Esophagus (tissue), 2 donors: ENCODE measurements around the gene IL16. TPM values are rescaled to one million over a fixed set of nuclear protein-coding genes. Genes with fewer than 3 reads are reported as not detected.

ENCODE experiments used
- H3K27ac ChIP-seq, 2 donors: one replicate each; pipeline ENCODE4 v1.5.1; 2013; ENCODE audit warnings: low read depth in 2 of 2, mild to moderate bottlenecking in 2 of 2, inconsistent platforms in 1 of 2, low read length in 1 of 2, moderate library complexity in 1 of 2
- H3K27me3 ChIP-seq, 2 donors: one replicate each; pipeline ENCODE4 v1.6.1; 2013; ENCODE audit warnings: low read length in 2 of 2, control low read depth in 1 of 2, mild to moderate bottlenecking in 1 of 2; ENCODE audit not compliant: insufficient read depth in 2 of 2, control insufficient read depth in 1 of 2
- H3K36me3 ChIP-seq, 2 donors: one replicate each; pipeline ENCODE4 v1.6.1; 2013; ENCODE audit warnings: low read length in 1 of 2; ENCODE audit not compliant: control insufficient read depth in 2 of 2, insufficient read depth in 2 of 2
- H3K4me1 ChIP-seq, 2 donors: one replicate each; pipeline ENCODE4 v1.6.1; 2013; ENCODE audit warnings: low read length in 1 of 2; ENCODE audit not compliant: control insufficient read depth in 2 of 2, insufficient read depth in 2 of 2
- H3K4me3 ChIP-seq, 2 donors: one replicate each; pipeline ENCODE4 v1.5.1; 2013; ENCODE audit warnings: low read length in 2 of 2, mild to moderate bottlenecking in 2 of 2, low read depth in 1 of 2, moderate library complexity in 1 of 2
- H3K9me3 ChIP-seq, 2 donors: one replicate each; pipeline ENCODE4 v1.6.1; 2013; ENCODE audit warnings: mild to moderate bottlenecking in 2 of 2, low read depth in 1 of 2, low read length in 1 of 2, moderate library complexity in 1 of 2; ENCODE audit not compliant: control insufficient read depth in 2 of 2, insufficient read depth in 1 of 2
- WGBS, 2 donors: extraction: QIAGEN DNeasy Blood & Tissue Kit; methylation state at CpG; one replicate each; pipeline ENCODE4 v1.1.7; 2013; 5-methylcytosine and 5-hydroxymethylcytosine counted together
- polyA plus RNA-seq, 2 donors: library from polyadenylated mRNA; stranded (reverse); fragments of 200-250 nt; gene quantifications; one replicate each; pipeline ENCODE4 v1.2.3, GENCODE V29; 2013
- donor health status: healthy with polysubstance abuse.
- donor health status: Bipolar disorder and iron deficiency.

The IL16 gene
- polyA plus RNA-seq, 2 donors = 2.6 to 3.1 TPM

DNA sequence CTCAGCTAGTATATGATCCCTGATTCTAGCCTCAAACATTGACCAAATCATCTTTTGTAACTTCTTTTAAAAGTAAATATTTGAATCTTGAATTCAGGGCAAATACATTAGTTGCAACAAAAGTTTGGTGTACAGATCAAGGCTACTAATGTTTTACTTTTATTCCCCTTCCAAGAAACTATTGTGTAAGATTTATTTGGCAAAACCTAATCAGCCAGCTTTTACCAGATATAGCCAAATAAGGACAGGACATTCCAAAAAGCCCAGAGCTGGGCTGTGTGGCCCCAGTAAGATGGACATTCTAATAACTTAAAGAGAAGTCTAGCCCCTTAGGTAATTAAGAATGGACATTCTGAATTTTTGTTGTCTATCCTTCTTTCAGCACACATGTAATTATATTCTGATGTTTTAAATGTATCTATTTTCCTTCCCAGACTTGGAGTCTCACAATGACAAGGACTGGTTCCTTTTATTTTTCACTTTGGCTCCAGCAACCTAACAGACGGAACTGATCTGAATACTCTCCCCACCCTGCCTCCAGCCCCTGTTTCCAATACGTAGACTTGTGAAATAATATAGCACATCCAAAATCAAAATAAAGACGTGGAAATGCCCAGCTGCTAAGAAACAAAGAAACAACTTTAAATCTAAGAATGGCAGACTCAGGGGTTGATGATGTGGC is 79.2 kb downstream of the IL16 start:
- 83 to 84% methylated on average over 3 of the region's 3 CpGs for WGBS, 2 donors
- Histone ChIP-seq H3K27me3 (no peaks in the 10 kb centered on the region), H3K27ac (no peak overlapping the region), H3K9me3 (no peaks in the 10 kb centered on the region), H3K36me3 (no peaks in the 10 kb centered on the region), H3K4me3 (no peak overlapping the region), H3K4me1 (peaks cover 0 to 2% of the 10 kb centered on the region in 2 donors)

DNA sequence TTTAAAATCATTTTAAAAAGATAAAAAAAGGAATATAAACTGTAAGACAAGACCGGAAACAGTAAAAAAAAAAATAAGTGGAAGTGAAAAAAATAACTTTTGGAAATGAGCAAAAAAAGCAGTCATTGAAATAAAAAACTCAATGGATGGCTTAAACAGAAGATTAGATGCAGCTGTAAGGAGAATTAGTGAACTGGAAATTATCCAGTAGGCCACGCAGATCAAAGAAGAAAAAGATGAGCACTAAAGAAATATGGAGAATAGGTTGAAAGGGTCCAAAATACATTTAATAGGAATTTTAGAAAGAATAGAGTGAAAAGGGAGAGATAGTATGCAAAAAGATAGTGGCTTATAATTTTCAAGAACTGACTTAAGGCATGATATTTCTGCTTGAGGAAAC is 80.3 kb downstream of the IL16 start:
- peaks cover 0 to 8% of the 10 kb centered on the region in 2 donors for H3K4me1 ChIP-seq
- 94 to 96% methylated on average over 2 of the region's 2 CpGs for WGBS, 2 donors
- H3K4me3 ChIP-seq = no peak overlapping the region
- no peaks in the 10 kb centered on the region for H3K27me3 ChIP-seq
- H3K9me3 ChIP-seq = no peaks in the 10 kb centered on the region
- H3K36me3 ChIP-seq = no peaks in the 10 kb centered on the region
- H3K27ac ChIP-seq = no peak overlapping the region

DNA sequence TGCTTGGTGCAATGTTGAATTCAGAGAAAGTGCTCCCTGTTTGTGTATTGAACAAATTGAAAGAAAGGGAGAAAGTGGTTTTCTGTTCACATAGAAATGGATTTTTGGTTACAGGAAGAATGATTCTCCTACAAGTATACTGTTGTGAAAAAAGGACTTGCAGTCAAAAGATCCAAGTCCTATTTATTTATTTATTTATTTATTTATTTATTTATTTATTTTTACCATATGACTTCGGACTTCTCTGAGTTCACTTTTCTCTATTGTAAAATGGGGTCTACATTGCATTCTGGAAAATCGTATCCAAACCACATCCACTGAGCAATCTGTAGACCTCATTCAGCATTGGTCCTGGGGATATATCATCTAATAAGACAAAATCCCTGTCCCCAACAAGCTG is 81.2 kb downstream of the IL16 start:
- H3K9me3 ChIP-seq = no peaks in the 10 kb centered on the region
- H3K36me3 ChIP-seq = no peaks in the 10 kb centered on the region
- H3K27ac ChIP-seq = no peak overlapping the region
- H3K4me1 ChIP-seq = peaks cover 0 to 14% of the 10 kb centered on the region in 2 donors
- H3K4me3 ChIP-seq = no peak overlapping the region
- WGBS, 2 donors = 95 to 96% methylated on average over 2 of the region's 2 CpGs
- H3K27me3 ChIP-seq = no peaks in the 10 kb centered on the region

DNA sequence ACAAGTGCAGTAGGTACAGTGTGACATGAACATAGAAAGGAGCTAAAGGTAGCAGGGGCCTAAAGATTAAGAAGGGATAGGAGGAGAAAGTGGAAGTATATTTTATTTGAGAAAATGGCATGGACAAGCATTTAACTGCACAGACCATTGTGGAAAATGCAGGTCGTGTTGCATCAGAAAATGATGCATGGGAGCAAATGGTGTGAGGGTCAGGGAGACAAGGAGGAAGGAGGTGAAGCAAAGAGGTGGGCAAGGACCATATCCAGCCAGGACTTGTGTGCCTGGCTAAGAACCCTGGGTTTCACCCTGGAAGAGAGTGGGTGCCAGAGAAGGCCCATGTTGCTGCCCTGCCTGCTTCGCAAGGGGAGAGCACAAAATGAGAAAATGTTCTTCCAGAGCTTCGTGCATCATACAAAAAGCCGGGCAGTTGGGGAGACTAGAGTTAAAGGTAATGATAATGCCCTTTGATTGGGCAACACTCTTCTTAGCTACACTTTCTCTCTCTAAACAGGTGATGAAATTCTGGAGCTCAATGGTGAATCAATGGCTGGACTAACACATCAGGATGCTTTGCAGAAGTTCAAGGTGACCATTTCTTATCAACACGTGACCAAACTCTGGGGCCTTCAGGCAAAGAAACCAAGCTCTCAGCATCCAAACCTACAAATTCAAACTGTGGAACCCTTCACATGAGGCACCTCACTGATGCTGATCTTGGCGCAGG is 81.8 kb downstream of the IL16 start:
- H3K27me3 ChIP-seq = no peaks in the 10 kb centered on the region
- H3K27ac ChIP-seq = no peak overlapping the region
- H3K9me3 ChIP-seq = no peaks in the 10 kb centered on the region
- no peaks in the 10 kb centered on the region for H3K36me3 ChIP-seq
- H3K4me3 ChIP-seq = no peak overlapping the region
- 92 to 95% methylated on average over 6 of the region's 6 CpGs for WGBS, 2 donors
- H3K4me1 ChIP-seq = peaks cover 0 to 14% of the 10 kb centered on the region in 2 donors

DNA sequence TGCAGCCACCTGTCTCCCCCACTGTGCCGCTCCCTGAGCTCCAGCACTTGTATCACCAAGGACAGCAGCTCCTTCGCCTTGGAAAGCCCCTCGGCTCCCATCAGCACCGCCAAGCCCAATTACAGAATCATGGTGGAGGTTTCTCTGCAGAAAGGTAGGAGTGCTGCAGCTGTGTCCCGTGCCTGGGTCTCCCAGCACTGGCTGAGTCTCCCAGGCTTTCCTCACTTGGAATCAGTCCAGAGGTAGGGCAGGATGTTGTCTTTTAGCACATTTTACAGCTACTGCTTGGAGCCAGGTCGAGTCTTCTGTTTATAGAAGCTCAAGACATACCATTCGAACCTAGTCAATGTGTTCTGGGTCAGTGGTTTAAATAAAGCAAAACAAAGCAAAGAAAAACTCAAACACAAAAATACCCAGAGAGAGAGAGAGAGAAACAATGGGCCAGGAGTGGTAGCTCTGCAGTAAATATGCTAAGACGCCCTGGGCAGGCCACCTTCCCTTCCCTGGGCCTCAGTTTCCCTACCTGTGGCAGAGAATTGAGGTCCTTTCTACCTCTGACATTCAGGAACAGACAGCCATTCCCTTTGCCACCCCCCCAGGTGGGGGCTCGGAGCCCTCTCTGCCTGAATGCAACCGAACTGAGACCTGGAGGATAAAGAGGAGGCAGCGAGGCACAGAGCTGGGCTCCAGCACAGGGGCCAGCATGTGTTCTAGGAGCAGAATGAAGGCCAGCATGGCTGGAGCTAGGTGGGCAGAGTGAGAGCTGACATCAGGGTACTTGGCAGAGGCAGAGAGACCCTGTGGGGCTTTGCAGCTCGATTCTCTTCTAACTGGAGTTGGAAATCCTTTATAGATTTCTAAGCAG is 83.2 kb downstream of the IL16 start:
- Histone ChIP-seq H3K27me3 (no peaks in the 10 kb centered on the region), H3K4me1 (peaks cover 0 to 14% of the 10 kb centered on the region in 2 donors), H3K36me3 (no peaks in the 10 kb centered on the region), H3K4me3 (no peak overlapping the region), H3K9me3 (no peaks in the 10 kb centered on the region), H3K27ac (no peak overlapping the region)
- WGBS, 2 donors = 83 to 84% methylated on average over 12 of the region's 12 CpGs

DNA sequence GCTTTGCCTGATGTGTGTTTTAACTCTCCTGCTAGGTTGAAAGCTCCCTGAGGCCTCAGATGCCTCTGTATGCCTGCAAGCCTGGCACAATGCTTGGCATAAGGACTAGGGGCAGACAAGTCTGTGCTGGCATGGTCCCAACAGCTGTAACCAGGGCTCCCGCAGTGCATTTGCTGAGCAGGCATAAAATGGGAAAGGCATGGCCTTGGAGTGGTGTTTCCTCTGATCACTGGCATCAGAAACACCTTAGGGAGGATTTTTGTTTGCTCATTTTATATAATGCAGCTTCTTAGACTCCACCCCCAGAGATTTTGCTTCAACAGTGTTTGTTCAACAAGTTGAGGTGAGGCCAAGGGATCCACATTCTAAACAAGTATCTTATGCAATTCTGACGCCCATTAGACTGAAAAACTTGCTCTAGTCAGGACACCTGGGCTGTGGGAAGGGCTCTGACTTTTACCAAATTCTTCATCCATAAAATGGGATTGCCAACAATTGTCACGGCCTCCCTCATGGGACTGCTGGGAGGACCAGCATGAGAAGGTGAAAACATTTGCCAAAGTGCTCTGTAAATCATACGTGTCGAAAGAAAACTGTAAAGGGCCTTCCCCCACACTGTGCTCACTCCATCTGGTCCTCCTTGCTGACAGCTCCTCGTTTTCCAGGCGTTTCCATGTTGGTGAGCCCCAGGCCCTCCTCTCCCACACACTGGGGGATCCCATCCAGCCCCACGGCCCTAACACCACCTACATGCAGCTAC is 84.2 kb downstream of the IL16 start:
- Histone ChIP-seq H3K27ac (peak overlapping the region; percentile 53 to 62), H3K36me3 (no peaks in the 10 kb centered on the region), H3K4me3 (no peak overlapping the region), H3K27me3 (no peaks in the 10 kb centered on the region), H3K9me3 (no peaks in the 10 kb centered on the region), H3K4me1 (peaks cover 0 to 14% of the 10 kb centered on the region in 2 donors)
- WGBS, 2 donors = 70 to 75% methylated on average over 8 of the region's 8 CpGs

DNA sequence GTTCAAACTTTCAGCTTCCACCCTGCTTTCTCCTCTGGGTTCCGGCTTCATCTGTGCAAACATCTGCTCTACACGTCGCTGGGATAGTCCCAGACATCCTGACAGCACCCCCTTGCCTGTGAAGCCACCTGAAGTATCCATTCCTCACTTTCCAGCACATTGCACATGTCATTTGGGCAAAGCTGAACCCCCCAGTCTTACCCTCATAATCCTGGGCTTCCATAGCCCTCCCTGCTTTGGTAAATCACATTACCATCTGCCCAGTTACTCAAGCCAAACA is 84.7 kb downstream of the IL16 start:
- no peak overlapping the region for H3K4me3 ChIP-seq
- WGBS, 2 donors = 91 to 93% methylated on average over 3 of the region's 3 CpGs
- H3K36me3 ChIP-seq = no peaks in the 10 kb centered on the region
- H3K9me3 ChIP-seq = no peaks in the 10 kb centered on the region
- H3K27ac ChIP-seq = peak overlapping the region; percentile 53 to 62
- H3K4me1 ChIP-seq = peaks cover 0 to 14% of the 10 kb centered on the region in 2 donors
- no peaks in the 10 kb centered on the region for H3K27me3 ChIP-seq

DNA sequence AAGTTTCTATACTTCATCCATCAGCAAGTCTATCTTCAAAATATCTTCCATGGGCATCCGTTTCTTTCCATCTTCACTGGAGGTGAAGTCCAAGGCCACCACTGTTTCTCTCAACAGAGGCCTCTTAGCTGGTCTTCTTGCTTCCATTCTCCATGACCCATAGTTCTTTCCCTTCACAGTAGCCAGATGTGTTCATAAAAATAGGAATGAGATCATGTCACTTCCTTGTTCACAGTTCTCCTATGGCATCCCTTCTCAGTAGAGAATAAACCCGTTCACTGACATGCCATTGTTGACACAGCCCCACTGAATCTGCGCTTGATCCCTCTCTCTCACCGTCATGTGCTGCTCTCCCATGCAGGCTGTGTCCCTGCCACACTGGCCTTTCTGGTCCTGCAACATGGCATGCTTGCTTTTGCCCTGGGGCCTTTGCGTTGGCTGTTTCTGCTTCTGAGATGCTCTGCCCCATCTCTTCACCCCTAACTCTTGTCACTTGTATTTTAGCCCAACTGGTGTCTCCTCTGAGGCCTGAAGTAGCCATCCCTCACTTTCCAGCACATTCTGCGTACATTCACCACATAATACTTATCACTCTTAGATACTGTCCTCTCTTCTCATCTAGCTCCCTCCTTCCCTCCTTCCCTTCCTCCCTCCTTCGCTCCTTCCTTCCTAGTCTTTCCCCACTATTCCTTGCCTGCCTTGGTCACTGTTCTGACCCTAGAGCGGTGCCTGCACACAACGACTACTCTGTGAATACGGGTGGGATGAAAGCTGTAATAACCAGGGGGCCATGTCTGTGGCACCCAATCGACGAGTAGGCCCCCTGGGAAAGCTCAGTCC is 85.3 kb downstream of the IL16 start:
- peaks cover 0 to 14% of the 10 kb centered on the region in 2 donors for H3K4me1 ChIP-seq
- no peaks in the 10 kb centered on the region for H3K27me3 ChIP-seq
- no peaks in the 10 kb centered on the region for H3K36me3 ChIP-seq
- H3K4me3 ChIP-seq = no peak overlapping the region
- WGBS, 2 donors = 84 to 89% methylated on average over 12 of the region's 12 CpGs
- H3K9me3 ChIP-seq = no peaks in the 10 kb centered on the region
- H3K27ac ChIP-seq = peak overlapping the region in 1 of 2 donors; percentile 62

DNA sequence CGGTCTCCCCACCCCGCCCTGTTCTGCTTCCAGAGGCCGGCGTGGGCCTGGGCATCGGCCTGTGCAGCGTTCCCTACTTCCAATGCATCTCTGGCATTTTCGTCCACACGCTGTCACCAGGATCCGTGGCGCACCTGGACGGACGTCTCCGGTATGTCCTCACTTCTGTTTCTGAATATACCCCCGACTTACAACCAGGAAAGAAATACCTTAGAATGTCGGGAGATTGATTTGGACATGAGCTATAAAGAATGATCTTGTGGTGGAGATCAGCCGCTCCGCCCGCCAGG is 85.9 kb downstream of the IL16 start:
- peaks cover 0 to 14% of the 10 kb centered on the region in 2 donors for H3K4me1 ChIP-seq

More for the DNA sequence above, 85.9 kb downstream of the IL16 start:
- Histone ChIP-seq H3K36me3 (no peaks in the 10 kb centered on the region), H3K4me3 (no peak overlapping the region), H3K9me3 (no peaks in the 10 kb centered on the region), H3K27ac (no peak overlapping the region), H3K27me3 (no peaks in the 10 kb centered on the region)
- 95 to 96% methylated on average over 18 of the region's 18 CpGs for WGBS, 2 donors
